ENCODE data around the gene ZNF570. TPM values are rescaled to one million over a fixed set of nuclear protein-coding genes. Genes with fewer than 3 reads are reported as not detected.

Gene ZNF570
- 1.5 and 2.3 TPM in 2 replicates for polyA plus RNA-seq (2012; rRNA removed)
- 2.3 and 2.6 TPM in 2 replicates for polyA plus RNA-seq (2012; cell fraction: cytosol; rRNA removed)
- 3.3 and 3.6 TPM in 2 replicates for polyA plus RNA-seq (2012; cell fraction: nucleus; rRNA removed)

GRCh38 chr19:37468961-37469777 lies at the start of gene ZNF570:
TSS of gene ZNF570 (plus strand) at chr19:37469356. CDS start at chr19:37470355, 999 bp downstream.
- ChIA-PET POLR2A (interaction anchor here (0.7 to 1.8 kb wide), 3 partner anchors 9 to 391 kb away, joined by 3 to 18 read pairs (median 4); partner anchors contain the start of genes ZNF420 and ZNF793), CTCF (interaction anchor here (1.1 to 1.9 kb wide), 2 partner anchors 37 to 83 kb away, joined by 4 to 7 read pairs; partner anchors contain the start of gene ZNF793)
- H2AFZ ChIP-seq (ENCODE audit: low read depth), result peak within 1 kb of the TSS; percentile 98
- H4K20me1 ChIP-seq (ENCODE audit: insufficient read depth), result no peaks in the 10 kb centered on the region
- peak within 1 kb of the TSS; percentile 81 to 93 for H3K27ac ChIP-seq (ENCODE audit: low read depth in 2 of 2, low read length in 1 of 2)
- H3K4me2 ChIP-seq, result peak within 1 kb of the TSS; percentile 82
- H3K9ac ChIP-seq, result peak within 1 kb of the TSS; percentile 73
- no peaks in the 10 kb centered on the region for H3K9me2 ChIP-seq
- peak within 1 kb of the TSS; percentile 91 for H3K4me3 ChIP-seq (ENCODE audit: low read depth in 2 of 2, low read length in 1 of 2)
- 2% methylated on average over 36 of the region's 63 CpGs for WGBS (ENCODE audit: low lambda C conversion rate)
- H3K79me2 ChIP-seq (ENCODE audit: insufficient read depth), result peaks cover 30% of the 10 kb centered on the region
- peak; percentile 85 for DNase-seq
- peaks cover 4% of the 10 kb centered on the region; the same call in 1 of the 2 replicates for H3K9me3 ChIP-seq
- peaks cover 10 to 34% of the 10 kb centered on the region in 2 experiments for H3K36me3 ChIP-seq (replicated peaks in 1 of 2; ENCODE audit: control insufficient read depth in 1 of 2, insufficient read depth in 2 of 2, low read length in 1 of 2)
- peaks cover 10% of the 10 kb centered on the region for H3F3A ChIP-seq (replicated peaks; ENCODE audit: insufficient read depth)
- peaks cover 0 to 9% of the 10 kb centered on the region in 2 experiments; a peak in 2 of 4 replicates for H3K4me1 ChIP-seq (ENCODE audit: control insufficient read depth in 1 of 2, insufficient read depth in 2 of 2, low read depth in 1 of 2, low read length in 1 of 2)
- H3K27me3 ChIP-seq (ENCODE audit: insufficient read depth), result no peaks in the 10 kb centered on the region
- TF ChIP-seq RFX5 (IDR thresholded peaks at IDR 0.05; ENCODE audit: low read length) (no peak), RCOR1 (IDR thresholded peaks at IDR 0.05; ENCODE audit: low read length) (peak; percentile 37; the same call in 1 of the 2 replicates), SIN3A (IDR thresholded peaks at IDR 0.05; ENCODE audit: borderline replicate concordance, low read depth, low read length) (no peak), MXI1 (IDR thresholded peaks at IDR 0.05; ENCODE audit: low read depth, low read length) (peak; percentile 86), RXRA (IDR thresholded peaks at IDR 0.05; ENCODE audit: borderline replicate concordance, low read depth) (no peak), IRF3 (IDR thresholded peaks at IDR 0.05; ENCODE audit: low read depth, low read length) (no peak), GABPA (IDR thresholded peaks at IDR 0.05; ENCODE audit: low read depth) (peak; percentile 78), RAD21 (IDR thresholded peaks at IDR 0.05; ENCODE audit: low read length) (no peak), TEAD4 (IDR thresholded peaks at IDR 0.05; ENCODE audit: borderline replicate concordance, insufficient read depth) (no peak), TCF12 (IDR thresholded peaks at IDR 0.05) (no peak), NRF1 (IDR thresholded peaks at IDR 0.05; ENCODE audit: low read depth, low read length) (peak; percentile 55), POLR2AphosphoS5 (IDR thresholded peaks at IDR 0.05; ENCODE audit: low read depth, low read length) (peak; percentile 77; the same call in 1 of the 2 replicates), PBX3 (IDR thresholded peaks at IDR 0.05) (no peak), USF1 (IDR thresholded peaks at IDR 0.05; ENCODE audit: borderline replicate concordance, low read depth) (no peak), FOXM1 (IDR thresholded peaks at IDR 0.05; ENCODE audit: low read depth) (no peak), ELF1 (IDR thresholded peaks at IDR 0.05) (peak; percentile 48; the same call in 1 of the 2 replicates), GATA2 (CRISPR knock-in tag; IDR thresholded peaks at IDR 0.05) (peak; percentile 16; the same call in 1 of the 2 replicates), REST (IDR thresholded peaks at IDR 0.05; ENCODE audit: low read depth, low read length) (no peak), CHD2 (IDR thresholded peaks at IDR 0.05; ENCODE audit: low read length, partially characterized antibody) (peak; percentile 77), ZBTB33 (IDR thresholded peaks at IDR 0.05; ENCODE audit: borderline replicate concordance, low read depth) (no peak), EZH2phosphoT487 (IDR thresholded peaks at IDR 0.05; ENCODE audit: borderline replicate concordance, low read depth) (no peak), FOXJ3 (CRISPR knock-in tag; IDR thresholded peaks at IDR 0.05) (no peak), MEF2A (IDR thresholded peaks at IDR 0.05; ENCODE audit: borderline replicate concordance, low read depth) (no peak)
